GM23338 (cell line): Measurements from ENCODE around the gene SPPL2C. TPM values are rescaled to one million over a fixed set of nuclear protein-coding genes. Genes with fewer than 3 reads are reported as not detected.

Experiments
- ATAC-seq: fragments of 200-7000 bp; cut with Tn5 transposase; 3 replicates; pipeline ENCODE4 v1.9.1; 2020
- DNase-seq: peaks from one replicate; pipeline ENCODE4 v3.0.0-alpha.2; 2015; ENCODE audit warnings: low spot score
- H2AFZ ChIP-seq: fragments of 200-600 bp; sonication (generic); 2 replicates; pipeline ENCODE4 v1.8.0; 2016; ENCODE audit warnings: antibody characterized with exemption, mild to moderate bottlenecking, moderate library complexity
- H3F3A ChIP-seq: fragments of 200-600 bp; sonication (generic); replicated peaks from 2 replicates; pipeline ENCODE4 v1.8.0; 2017; ENCODE audit warnings: antibody characterized with exemption, mixed run types, low read depth
- H3K27ac ChIP-seq: fragments of 200-600 bp; sonication (generic); 2 replicates; pipeline ENCODE4 v1.6.1; 2016; ENCODE audit warnings: low read depth
- H3K27me3 ChIP-seq: fragments of 200-600 bp; sonication (generic); 2 replicates; pipeline ENCODE4 v1.8.0; 2016; ENCODE audit warnings: mild to moderate bottlenecking, mixed run types, moderate library complexity; ENCODE audit not compliant: insufficient read depth
- H3K36me3 ChIP-seq: fragments of 200-600 bp; sonication (generic); 2 replicates; pipeline ENCODE4 v1.8.0; 2016; ENCODE audit warnings: mild to moderate bottlenecking; ENCODE audit not compliant: insufficient read depth
- H3K4me1 ChIP-seq: fragments of 200-600 bp; sonication (generic); 2 replicates; pipeline ENCODE4 v1.8.0; 2016; ENCODE audit warnings: mild to moderate bottlenecking, moderate library complexity; ENCODE audit not compliant: insufficient read depth
- H3K4me2 ChIP-seq: fragments of 200-600 bp; sonication (generic); 2 replicates; pipeline ENCODE4 v1.7.1; 2017; ENCODE audit warnings: mixed run types
- H3K4me3 ChIP-seq: fragments of 200-600 bp; sonication (generic); 2 replicates; pipeline ENCODE4 v1.6.1; 2016; ENCODE audit warnings: mixed run types
- H3K79me2 ChIP-seq: fragments of 200-600 bp; sonication (generic); replicated peaks from 2 replicates; pipeline ENCODE4 v1.8.0; 2017; ENCODE audit warnings: mild to moderate bottlenecking; ENCODE audit not compliant: insufficient read depth
- H3K9me2 ChIP-seq: fragments of 200-600 bp; sonication (generic); 2 replicates; pipeline ENCODE4 v1.8.0; 2017; ENCODE audit not compliant: insufficient read depth
- H4K20me1 ChIP-seq: fragments of 200-600 bp; sonication (generic); replicated peaks from 2 replicates; pipeline ENCODE4 v1.8.0; 2017; ENCODE audit warnings: mild to moderate bottlenecking; ENCODE audit not compliant: insufficient read depth
- H3K27ac Mint-ChIP-seq: 2 replicates; pipeline ENCODE4 v1.8.0; 2020; ENCODE audit warnings: inconsistent platforms, mild to moderate bottlenecking, moderate library complexity, mixed read lengths
- H3K27me3 Mint-ChIP-seq: 3 replicates; pipeline ENCODE4 v1.8.0; 2022; ENCODE audit warnings: low read depth, mild to moderate bottlenecking, moderate library complexity, mixed read lengths, inconsistent platforms; ENCODE audit not compliant: insufficient read depth, poor library complexity
- H3K36me3 Mint-ChIP-seq: 3 replicates; pipeline ENCODE4 v1.8.0; 2021; ENCODE audit warnings: low read depth, mild to moderate bottlenecking, inconsistent platforms, moderate library complexity, mixed read lengths
- H3K4me1 Mint-ChIP-seq: 3 replicates; pipeline ENCODE4 v1.8.0; 2020; ENCODE audit warnings: mild to moderate bottlenecking, inconsistent platforms, mixed read lengths
- H3K4me3 Mint-ChIP-seq: 3 replicates; pipeline ENCODE4 v1.8.0; 2021; ENCODE audit warnings: moderate library complexity, mild to moderate bottlenecking, inconsistent platforms, mixed read lengths
- H3K9me3 Mint-ChIP-seq: 3 replicates; pipeline ENCODE4 v1.8.0; 2020; ENCODE audit warnings: moderate library complexity, mild to moderate bottlenecking, inconsistent platforms, mixed read lengths
- CREB1 ChIP-seq: fragments of 250-450 bp; sonication (Bioruptor Pico); IDR thresholded peaks from 2 replicates; pipeline ENCODE4 v1.5.0; 2020; ENCODE audit warnings: low read depth, mild to moderate bottlenecking, moderate library complexity
- EZH2 ChIP-seq: fragments of 200-600 bp; sonication (generic); IDR thresholded peaks from one replicate; pipeline ENCODE4 v1.8.0; 2017; ENCODE audit warnings: antibody characterized with exemption, mild to moderate bottlenecking, low read depth; ENCODE audit not compliant: unreplicated experiment
- EZH2phosphoT487 ChIP-seq: fragments of 200-600 bp; sonication (generic); IDR thresholded peaks from one replicate; pipeline ENCODE4 v1.8.1; 2018; ENCODE audit warnings: antibody characterized with exemption; ENCODE audit not compliant: unreplicated experiment
- NANOG ChIP-seq: IDR thresholded peaks from 2 replicates; pipeline ENCODE4 v1.6.1; 2016; ENCODE audit warnings: antibody characterized with exemption, borderline replicate concordance
- POLR2AphosphoS5 ChIP-seq: IDR thresholded peaks from 2 replicates; pipeline ENCODE4 v1.6.1; 2016; ENCODE audit warnings: antibody characterized with exemption, low read depth
- STAT1 ChIP-seq: IDR thresholded peaks from one replicate; pipeline ENCODE4 v1.6.1; 2016; ENCODE audit warnings: antibody characterized with exemption; ENCODE audit not compliant: unreplicated experiment
- ZNF114 ChIP-seq: fragments of 250-450 bp; sonication (Bioruptor Pico); IDR thresholded peaks from 2 replicates; pipeline ENCODE4 v1.5.0; 2020; ENCODE audit warnings: mild to moderate bottlenecking, moderate library complexity
- polyA plus RNA-seq: library from polyadenylated mRNA; unstranded; fragments of >200 nt; fragmentation: Nextera tagmentation; extraction: Ambion mirVana; gene quantifications from 2 replicates; pipeline ENCODE4 v1.2.1, GENCODE V29; 2016
- total RNA-seq: library from RNA; depleted of rRNA; stranded (reverse); fragments of >200 nt; shearing (Covaris generic); gene quantifications from 2 replicates; pipeline ENCODE4 v1.2.3, GENCODE V29; 2014
- TF ChIP-seq, protein P1 (sequence below): IDR thresholded peaks from one replicate; pipeline ENCODE4 v1.6.1; 2018; ENCODE audit warnings: antibody characterized with exemption; ENCODE audit not compliant: unreplicated experiment
- TF ChIP-seq, protein P2 (sequence below), 2 experiments: fragments of 200-600 bp in 1 of 2; sonication (generic) in 1 of 2; conservative IDR thresholded peaks; 2 replicates each; pipeline versions ENCODE4 v1.5.1 to v1.6.1; 2016 to 2017; ENCODE audit warnings: antibody characterized with exemption in 2 of 2, low read depth in 2 of 2, mild to moderate bottlenecking in 2 of 2, moderate library complexity in 1 of 2
- TF ChIP-seq, protein P3 (sequence below): fragments of 250-450 bp; sonication (Bioruptor Pico); IDR thresholded peaks from 2 replicates; pipeline ENCODE4 v1.5.0; 2020; ENCODE audit warnings: mild to moderate bottlenecking, moderate library complexity

SPPL2C gene
- total and polyA plus RNA-seq, 2 experiments from 2014 or later, result 0.14 TPM; not detected in 1

DNA sequence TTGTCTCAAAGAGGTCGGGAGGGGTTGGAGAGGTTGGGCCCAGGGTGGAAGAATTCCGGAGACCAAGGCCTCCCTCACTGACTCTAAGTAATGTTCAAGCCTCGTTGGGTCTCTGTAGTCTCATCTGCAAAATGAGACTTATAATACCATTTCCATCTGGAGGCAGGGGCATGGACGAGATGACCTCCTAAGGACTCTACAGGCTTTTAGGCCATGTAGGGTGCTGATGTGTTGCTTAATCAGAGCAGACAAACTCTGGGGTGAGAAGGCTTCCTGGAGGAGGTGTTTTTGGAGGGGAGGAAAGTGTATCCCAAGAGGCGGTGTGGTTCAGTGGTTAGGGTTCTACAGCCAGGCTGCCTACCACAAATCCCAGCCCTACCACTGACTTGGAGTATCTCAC, 3.1 kb downstream of the SPPL2C start:
- TF ChIP-seq STAT1 (no peak), EZH2 (no peak), CREB1 (CRISPR knock-in tag) (no peak), EZH2phosphoT487 (no peak), NANOG (no peak), ZNF114 (CRISPR knock-in tag) (no peak), POLR2AphosphoS5 (no peak)
- TF ChIP-seq, protein P1, sequence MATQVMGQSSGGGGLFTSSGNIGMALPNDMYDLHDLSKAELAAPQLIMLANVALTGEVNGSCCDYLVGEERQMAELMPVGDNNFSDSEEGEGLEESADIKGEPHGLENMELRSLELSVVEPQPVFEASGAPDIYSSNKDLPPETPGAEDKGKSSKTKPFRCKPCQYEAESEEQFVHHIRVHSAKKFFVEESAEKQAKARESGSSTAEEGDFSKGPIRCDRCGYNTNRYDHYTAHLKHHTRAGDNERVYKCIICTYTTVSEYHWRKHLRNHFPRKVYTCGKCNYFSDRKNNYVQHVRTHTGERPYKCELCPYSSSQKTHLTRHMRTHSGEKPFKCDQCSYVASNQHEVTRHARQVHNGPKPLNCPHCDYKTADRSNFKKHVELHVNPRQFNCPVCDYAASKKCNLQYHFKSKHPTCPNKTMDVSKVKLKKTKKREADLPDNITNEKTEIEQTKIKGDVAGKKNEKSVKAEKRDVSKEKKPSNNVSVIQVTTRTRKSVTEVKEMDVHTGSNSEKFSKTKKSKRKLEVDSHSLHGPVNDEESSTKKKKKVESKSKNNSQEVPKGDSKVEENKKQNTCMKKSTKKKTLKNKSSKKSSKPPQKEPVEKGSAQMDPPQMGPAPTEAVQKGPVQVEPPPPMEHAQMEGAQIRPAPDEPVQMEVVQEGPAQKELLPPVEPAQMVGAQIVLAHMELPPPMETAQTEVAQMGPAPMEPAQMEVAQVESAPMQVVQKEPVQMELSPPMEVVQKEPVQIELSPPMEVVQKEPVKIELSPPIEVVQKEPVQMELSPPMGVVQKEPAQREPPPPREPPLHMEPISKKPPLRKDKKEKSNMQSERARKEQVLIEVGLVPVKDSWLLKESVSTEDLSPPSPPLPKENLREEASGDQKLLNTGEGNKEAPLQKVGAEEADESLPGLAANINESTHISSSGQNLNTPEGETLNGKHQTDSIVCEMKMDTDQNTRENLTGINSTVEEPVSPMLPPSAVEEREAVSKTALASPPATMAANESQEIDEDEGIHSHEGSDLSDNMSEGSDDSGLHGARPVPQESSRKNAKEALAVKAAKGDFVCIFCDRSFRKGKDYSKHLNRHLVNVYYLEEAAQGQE, result no peak
- TF ChIP-seq, protein P2, sequence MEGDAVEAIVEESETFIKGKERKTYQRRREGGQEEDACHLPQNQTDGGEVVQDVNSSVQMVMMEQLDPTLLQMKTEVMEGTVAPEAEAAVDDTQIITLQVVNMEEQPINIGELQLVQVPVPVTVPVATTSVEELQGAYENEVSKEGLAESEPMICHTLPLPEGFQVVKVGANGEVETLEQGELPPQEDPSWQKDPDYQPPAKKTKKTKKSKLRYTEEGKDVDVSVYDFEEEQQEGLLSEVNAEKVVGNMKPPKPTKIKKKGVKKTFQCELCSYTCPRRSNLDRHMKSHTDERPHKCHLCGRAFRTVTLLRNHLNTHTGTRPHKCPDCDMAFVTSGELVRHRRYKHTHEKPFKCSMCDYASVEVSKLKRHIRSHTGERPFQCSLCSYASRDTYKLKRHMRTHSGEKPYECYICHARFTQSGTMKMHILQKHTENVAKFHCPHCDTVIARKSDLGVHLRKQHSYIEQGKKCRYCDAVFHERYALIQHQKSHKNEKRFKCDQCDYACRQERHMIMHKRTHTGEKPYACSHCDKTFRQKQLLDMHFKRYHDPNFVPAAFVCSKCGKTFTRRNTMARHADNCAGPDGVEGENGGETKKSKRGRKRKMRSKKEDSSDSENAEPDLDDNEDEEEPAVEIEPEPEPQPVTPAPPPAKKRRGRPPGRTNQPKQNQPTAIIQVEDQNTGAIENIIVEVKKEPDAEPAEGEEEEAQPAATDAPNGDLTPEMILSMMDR (conservative IDR thresholded peaks at IDR 0.05; ENCODE audit: low read depth in 2 of 2), result no peak
- TF ChIP-seq, protein P3, sequence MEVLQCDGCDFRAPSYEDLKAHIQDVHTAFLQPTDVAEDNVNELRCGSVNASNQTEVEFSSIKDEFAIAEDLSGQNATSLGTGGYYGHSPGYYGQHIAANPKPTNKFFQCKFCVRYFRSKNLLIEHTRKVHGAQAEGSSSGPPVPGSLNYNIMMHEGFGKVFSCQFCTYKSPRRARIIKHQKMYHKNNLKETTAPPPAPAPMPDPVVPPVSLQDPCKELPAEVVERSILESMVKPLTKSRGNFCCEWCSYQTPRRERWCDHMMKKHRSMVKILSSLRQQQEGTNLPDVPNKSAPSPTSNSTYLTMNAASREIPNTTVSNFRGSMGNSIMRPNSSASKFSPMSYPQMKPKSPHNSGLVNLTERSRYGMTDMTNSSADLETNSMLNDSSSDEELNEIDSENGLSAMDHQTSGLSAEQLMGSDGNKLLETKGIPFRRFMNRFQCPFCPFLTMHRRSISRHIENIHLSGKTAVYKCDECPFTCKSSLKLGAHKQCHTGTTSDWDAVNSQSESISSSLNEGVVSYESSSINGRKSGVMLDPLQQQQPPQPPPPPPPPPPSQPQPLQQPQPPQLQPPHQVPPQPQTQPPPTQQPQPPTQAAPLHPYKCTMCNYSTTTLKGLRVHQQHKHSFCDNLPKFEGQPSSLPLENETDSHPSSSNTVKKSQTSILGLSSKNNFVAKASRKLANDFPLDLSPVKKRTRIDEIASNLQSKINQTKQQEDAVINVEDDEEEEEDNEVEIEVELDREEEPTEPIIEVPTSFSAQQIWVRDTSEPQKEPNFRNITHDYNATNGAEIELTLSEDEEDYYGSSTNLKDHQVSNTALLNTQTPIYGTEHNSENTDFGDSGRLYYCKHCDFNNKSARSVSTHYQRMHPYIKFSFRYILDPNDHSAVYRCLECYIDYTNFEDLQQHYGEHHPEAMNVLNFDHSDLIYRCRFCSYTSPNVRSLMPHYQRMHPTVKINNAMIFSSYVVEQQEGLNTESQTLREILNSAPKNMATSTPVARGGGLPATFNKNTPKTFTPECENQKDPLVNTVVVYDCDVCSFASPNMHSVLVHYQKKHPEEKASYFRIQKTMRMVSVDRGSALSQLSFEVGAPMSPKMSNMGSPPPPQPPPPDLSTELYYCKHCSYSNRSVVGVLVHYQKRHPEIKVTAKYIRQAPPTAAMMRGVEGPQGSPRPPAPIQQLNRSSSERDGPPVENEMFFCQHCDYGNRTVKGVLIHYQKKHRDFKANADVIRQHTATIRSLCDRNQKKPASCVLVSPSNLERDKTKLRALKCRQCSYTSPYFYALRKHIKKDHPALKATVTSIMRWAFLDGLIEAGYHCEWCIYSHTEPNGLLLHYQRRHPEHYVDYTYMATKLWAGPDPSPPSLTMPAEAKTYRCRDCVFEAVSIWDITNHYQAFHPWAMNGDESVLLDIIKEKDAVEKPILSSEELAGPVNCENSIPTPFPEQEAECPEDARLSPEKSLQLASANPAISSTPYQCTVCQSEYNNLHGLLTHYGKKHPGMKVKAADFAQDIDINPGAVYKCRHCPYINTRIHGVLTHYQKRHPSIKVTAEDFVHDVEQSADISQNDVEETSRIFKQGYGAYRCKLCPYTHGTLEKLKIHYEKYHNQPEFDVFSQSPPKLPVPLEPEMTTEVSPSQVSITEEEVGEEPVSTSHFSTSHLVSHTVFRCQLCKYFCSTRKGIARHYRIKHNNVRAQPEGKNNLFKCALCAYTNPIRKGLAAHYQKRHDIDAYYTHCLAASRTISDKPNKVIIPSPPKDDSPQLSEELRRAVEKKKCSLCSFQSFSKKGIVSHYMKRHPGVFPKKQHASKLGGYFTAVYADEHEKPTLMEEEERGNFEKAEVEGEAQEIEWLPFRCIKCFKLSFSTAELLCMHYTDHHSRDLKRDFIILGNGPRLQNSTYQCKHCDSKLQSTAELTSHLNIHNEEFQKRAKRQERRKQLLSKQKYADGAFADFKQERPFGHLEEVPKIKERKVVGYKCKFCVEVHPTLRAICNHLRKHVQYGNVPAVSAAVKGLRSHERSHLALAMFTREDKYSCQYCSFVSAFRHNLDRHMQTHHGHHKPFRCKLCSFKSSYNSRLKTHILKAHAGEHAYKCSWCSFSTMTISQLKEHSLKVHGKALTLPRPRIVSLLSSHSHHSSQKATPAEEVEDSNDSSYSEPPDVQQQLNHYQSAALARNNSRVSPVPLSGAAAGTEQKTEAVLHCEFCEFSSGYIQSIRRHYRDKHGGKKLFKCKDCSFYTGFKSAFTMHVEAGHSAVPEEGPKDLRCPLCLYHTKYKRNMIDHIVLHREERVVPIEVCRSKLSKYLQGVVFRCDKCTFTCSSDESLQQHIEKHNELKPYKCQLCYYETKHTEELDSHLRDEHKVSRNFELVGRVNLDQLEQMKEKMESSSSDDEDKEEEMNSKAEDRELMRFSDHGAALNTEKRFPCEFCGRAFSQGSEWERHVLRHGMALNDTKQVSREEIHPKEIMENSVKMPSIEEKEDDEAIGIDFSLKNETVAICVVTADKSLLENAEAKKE, result no peak

More for the DNA sequence above, 3.1 kb downstream of the SPPL2C start:
- Mint-ChIP-seq H3K27ac (no peak overlapping the region), H3K36me3 (no peaks in the 10 kb centered on the region), H3K4me3 (no peak overlapping the region; the same call in 2 of the 3 replicates), H3K4me1 (no peaks in the 10 kb centered on the region), H3K27me3 (peaks cover 14% of the 10 kb centered on the region), H3K9me3 (no peaks in the 10 kb centered on the region)
- Histone ChIP-seq H3K4me1 (no peaks in the 10 kb centered on the region), H3K36me3 (no peaks in the 10 kb centered on the region), H3K9me2 (no peaks in the 10 kb centered on the region), H3K4me2 (no peak overlapping the region), H3F3A (no peaks in the 10 kb centered on the region), H3K79me2 (no peaks in the 10 kb centered on the region), H4K20me1 (no peaks in the 10 kb centered on the region), H3K27ac (no peak overlapping the region), H3K4me3 (no peak overlapping the region), H3K27me3 (no peaks in the 10 kb centered on the region), H2AFZ (no peak overlapping the region)
- no peak for DNase-seq
- no peak for ATAC-seq
